GM18498 (cell line): ENCODE measurements around the gene LOXHD1.

ENCODE experiments used
- ATAC-seq: cut with Tn5 transposase; IDR thresholded peaks from one replicate; pipeline ENCODE4 v1.9.1; 2021; ENCODE audit warnings: mild to moderate bottlenecking, moderate library complexity; ENCODE audit not compliant: unreplicated experiment

LOXHD1 gene

GRCh38 chr18:46672062-46672970, 15.3 kb upstream of the LOXHD1 start:
- no peak for ATAC-seq

DNA sequence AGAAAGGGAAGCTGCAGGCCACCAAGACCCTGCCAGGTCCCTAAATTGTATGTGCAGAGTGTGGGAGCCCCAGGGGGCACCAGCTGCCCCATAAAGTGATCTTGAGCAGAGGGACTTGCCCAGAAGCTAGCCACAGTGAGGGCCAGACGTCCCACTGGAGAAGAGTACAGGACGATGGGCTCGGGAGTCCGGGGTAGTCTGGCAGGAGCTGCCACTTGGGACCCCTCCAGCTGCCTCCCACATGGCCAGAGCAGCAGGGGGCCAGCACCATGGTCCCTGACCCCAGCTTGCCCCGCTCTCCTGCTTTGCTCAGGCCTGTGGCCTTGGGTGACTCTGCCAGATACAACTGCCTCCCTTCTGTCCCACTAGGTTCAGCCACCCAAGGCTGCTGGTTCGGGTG, 11.7 kb upstream of the LOXHD1 start:
- ATAC-seq: no peak

DNA sequence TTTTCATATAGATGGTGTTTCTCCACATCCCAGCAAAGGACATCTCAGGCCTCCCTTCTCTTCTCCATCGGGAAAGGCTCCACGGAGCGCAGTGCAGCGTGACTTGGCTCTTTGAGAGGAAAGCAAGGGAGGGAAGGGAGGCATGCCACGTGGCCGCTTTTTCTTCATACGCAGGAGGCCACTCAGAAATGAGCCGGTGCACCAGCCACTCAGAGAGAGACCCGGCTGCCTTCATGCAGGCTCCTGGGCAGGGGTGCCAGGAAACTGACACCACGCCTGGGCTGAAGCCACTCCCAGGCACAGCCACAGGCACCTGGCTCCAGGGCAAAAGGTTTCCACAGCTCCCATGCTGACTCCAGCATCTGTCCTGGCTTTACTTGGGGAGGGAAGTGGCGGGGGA, 11.1 kb upstream of the LOXHD1 start:
- no peak for ATAC-seq

GRCh38 chr18:46663539-46663938, 6.5 kb upstream of the LOXHD1 start:
- no peak for ATAC-seq

- ATAC-seq: no peak
Observed at GRCh38 chr18:46660957-46661749, 4.1 kb upstream of the LOXHD1 start.

DNA sequence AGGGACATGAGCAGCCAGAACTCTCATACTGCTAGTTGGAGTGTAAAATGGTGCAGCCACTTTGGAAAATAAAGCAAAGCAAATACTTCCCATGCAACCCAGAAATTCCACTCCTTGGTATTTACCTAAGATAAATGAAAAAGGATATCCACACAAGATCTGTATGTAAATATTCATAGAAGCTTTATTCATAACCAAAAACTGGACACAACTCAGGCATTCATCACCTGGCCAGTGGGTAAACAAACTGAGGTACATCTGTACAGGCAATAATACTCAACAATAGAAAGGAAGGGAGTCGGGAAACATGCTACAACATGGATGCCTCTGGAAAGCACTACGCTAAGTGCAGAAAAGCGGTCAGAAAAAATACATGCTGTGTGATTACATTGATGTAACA, 2.5 kb upstream of the LOXHD1 start:
- ATAC-seq: no peak

DNA sequence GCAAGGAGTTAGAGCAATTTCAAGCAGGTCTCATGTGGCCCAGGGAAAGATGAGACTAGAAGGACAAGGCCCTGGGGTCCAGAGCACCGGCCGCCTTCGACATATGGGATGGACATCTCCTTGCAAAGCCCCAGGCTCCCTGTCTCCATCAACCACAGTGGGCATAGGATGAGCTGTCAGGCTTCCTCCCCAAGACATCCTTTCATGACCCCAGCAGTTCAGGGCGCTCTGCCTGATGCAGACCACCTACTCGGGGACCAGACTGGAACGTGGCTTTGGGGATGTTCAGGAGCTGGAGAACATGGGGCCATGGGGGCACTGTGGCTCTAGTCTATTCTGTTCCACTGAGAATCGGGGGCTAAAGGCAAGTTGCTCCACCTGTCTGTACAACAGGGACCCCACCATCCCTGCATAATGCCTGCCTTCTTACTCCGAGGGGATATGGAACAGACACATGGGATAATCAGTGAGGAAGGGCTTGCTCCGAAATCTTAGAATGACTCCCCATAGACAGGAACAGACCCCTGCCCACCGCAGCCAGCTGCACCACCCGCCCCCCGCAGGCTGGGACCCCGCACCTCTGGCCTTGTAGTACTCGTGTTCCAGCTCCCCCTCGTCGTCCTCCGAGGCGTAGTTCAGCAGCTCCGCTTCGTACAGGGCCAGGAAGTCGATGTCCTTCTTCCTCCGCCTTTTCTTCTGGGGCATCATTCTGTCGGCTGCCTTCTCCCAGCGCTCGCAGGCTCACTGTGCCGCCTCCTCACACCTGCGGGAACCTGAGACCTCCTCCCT, 500 bp downstream of the LOXHD1 start:
- ATAC-seq: no peak

- no peak for ATAC-seq
Observed at GRCh38 chr18:46652372-46652771, 4.6 kb downstream of the LOXHD1 start.

GRCh38 chr18:46650681-46651080, 6.3 kb downstream of the LOXHD1 start:
- no peak for ATAC-seq

GRCh38 chr18:46649071-46649862, 7.8 kb downstream of the LOXHD1 start:
- ATAC-seq: no peak

- no peak for ATAC-seq
Observed at GRCh38 chr18:46646468-46646867, 10.6 kb downstream of the LOXHD1 start.

DNA sequence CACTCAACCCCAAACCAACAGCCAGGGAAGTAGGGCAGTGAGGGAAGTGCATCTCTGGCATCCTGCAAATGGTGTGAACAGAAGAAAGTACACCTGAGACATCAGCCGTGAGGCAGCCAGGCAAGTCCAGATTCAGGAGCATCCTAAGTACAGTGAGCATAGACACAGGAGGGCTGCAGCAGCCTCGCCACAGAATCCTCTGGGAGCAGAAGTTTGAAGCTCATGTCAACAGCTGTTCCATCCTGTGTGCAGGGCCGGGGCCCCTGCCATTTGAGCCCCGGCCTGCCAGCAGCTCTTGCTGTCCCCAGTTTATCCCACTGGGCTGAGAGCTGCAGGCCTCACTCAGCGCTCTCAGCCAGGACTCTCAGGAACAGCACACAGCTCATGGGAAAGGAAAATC, 14.5 kb downstream of the LOXHD1 start:
- no peak for ATAC-seq

GRCh38 chr18:46641917-46642316, 15.1 kb downstream of the LOXHD1 start:
- no peak for ATAC-seq

DNA sequence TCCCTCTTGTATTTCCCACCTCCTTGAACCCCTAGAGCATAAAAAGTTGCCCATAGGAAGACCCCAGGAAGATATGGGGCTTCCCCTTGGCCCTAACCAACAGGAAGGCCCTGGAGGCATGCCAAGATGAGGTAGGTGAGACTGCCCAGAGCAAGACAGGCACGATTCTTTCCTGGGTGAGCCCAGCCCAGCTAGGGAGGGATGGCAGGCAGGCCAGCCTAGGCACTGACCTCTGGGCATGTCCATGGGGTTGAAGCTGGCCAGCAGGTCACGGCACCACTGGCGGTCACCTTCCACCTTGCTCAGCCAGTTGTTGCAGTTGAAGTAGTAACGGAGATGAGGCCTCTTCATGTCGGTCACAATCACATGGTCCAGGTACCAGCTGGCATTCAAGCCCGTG, 17.6 kb downstream of the LOXHD1 start:
- ATAC-seq: no peak

DNA sequence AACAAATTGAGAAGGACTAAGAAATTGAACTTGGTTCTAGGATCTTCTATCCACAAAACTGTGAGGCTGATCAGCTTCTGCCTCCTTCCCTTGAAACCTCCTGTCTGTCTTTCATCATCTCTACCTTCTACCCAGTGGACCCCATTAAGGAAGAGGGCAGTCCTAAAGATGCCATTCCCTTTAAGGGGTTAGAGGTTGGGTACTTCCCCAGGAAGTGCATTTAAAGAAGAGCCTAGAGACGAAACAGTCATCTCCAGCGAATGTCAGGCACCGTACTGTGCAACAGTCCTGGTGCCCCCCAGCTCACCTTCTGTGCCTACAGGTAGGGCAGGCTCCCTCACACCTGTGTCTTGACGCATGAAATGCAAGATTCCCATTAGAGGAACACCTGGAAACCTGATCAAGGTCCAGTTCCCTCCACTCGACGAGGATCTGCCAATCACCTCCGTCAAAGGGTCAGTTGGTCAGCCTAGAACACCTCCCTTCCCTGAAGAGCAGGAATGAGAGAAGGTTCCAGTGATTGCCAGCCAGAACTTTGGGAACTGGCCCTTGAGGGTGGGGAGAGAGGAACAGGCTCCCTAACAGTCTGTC, 20.9 kb downstream of the LOXHD1 start:
- ATAC-seq: no peak

DNA sequence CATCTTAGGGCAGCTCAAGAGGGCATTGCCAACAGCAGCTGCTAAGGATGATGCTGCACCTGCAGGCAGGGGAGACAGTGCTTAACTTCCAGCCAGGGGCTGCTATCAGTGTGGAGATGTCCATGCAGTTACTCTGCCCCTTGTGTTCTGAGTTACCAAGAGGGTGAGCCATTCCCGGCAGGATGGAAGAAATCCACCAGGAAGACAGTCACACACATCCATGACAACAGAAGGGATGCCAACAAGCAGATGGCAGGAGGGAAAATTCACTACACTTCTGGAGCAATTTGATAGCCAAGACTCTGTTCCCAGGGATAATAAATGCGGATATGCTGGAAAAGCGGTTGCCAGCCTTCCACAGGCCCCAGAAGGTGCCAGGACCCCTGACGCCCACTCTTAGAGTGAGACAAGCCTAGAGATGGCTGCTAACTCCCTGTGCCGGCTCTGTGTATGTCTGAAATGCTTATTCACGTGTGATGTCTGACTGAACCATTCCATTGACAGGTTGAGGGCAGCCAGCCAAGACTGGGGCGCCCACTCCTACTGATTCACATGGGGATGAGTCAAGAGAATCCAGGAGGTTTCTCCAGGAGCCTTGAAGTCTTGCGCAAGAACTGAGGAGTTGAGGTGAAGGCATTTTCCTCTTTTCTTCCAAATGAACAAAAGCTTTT, 24.5 kb downstream of the LOXHD1 start:
- ATAC-seq: no peak

- ATAC-seq: no peak
Observed at GRCh38 chr18:46630991-46631390, 26.0 kb downstream of the LOXHD1 start.

GRCh38 chr18:46630160-46630559, 26.9 kb downstream of the LOXHD1 start:
- ATAC-seq: no peak

- no peak for ATAC-seq
Observed at GRCh38 chr18:46629361-46629760, 27.7 kb downstream of the LOXHD1 start.

- no peak for ATAC-seq
Observed at GRCh38 chr18:46628206-46628605, 28.8 kb downstream of the LOXHD1 start.
